Natural killer cell (primary cell): Measurements from ENCODE around the gene NF1. TPM values are rescaled to one million over a fixed set of nuclear protein-coding genes. Genes with fewer than 3 reads are reported as not detected.

ENCODE experiments used
- ATAC-seq, 3 donors: fragments of 150-1000 bp in 2 of 3; fragments of 200-7000 bp in 1 of 3; cut with Tn5 transposase; 1 replicate in 1 of 3; 2 replicates in 2 of 3; pipeline ENCODE4 v1.10.0; 2021; ENCODE audit warnings: mild to moderate bottlenecking in 2 of 3, moderate library complexity in 2 of 3
- DNase-seq, 2 donors: peaks; one replicate each; pipeline versions ENCODE4 v3.0.0 to v3.0.0-alpha.2; 2013 to 2021; ENCODE audit warnings: mixed read lengths in 1 of 2
- H3K27ac ChIP-seq: one replicate; pipeline ENCODE4 v1.5.1; 2013; ENCODE audit warnings: mild to moderate bottlenecking, low read length
- H3K27me3 ChIP-seq: one replicate; pipeline ENCODE4 v1.6.1; 2013; ENCODE audit warnings: low read length; ENCODE audit not compliant: control insufficient read depth, insufficient read depth
- H3K36me3 ChIP-seq: one replicate; pipeline ENCODE4 v1.6.1; 2013; ENCODE audit warnings: low read length; ENCODE audit not compliant: control insufficient read depth, insufficient read depth
- H3K4me1 ChIP-seq: one replicate; pipeline ENCODE4 v1.6.1; 2013; ENCODE audit warnings: low read length; ENCODE audit not compliant: control insufficient read depth, insufficient read depth
- H3K4me3 ChIP-seq: one replicate; pipeline ENCODE4 v1.5.1; 2013; ENCODE audit warnings: low read length
- H3K9me3 ChIP-seq: one replicate; pipeline ENCODE4 v1.6.1; 2013; ENCODE audit warnings: low read length; ENCODE audit not compliant: control insufficient read depth, insufficient read depth
- H3K27ac Mint-ChIP-seq, 2 donors: one replicate each; pipeline ENCODE4 v1.8.0; 2022; ENCODE audit warnings: mild to moderate bottlenecking in 2 of 2, mixed read lengths in 2 of 2, moderate library complexity in 1 of 2
- H3K27me3 Mint-ChIP-seq, 2 donors: one replicate each; pipeline ENCODE4 v1.8.0; 2022; ENCODE audit warnings: low read depth in 2 of 2, mixed read lengths in 2 of 2
- H3K36me3 Mint-ChIP-seq: one replicate; pipeline ENCODE4 v1.8.0; 2022; ENCODE audit warnings: mixed read lengths
- H3K4me1 Mint-ChIP-seq, 2 donors: one replicate each; pipeline ENCODE4 v1.8.0; 2022; ENCODE audit warnings: mixed read lengths in 2 of 2
- H3K4me3 Mint-ChIP-seq: one replicate; pipeline ENCODE4 v1.8.0; 2022; ENCODE audit warnings: mild to moderate bottlenecking, moderate library complexity, mixed read lengths
- H3K9me3 Mint-ChIP-seq, 2 donors: one replicate each; pipeline ENCODE4 v1.8.0; 2022; ENCODE audit warnings: mixed read lengths in 2 of 2
- CTCF ChIP-seq: fragments of 200-600 bp; IDR thresholded peaks from one replicate; pipeline ENCODE4 v1.8.0; 2022; ENCODE audit warnings: antibody characterized with exemption
- WGBS: methylation state at CpG from one replicate; pipeline ENCODE4 v1.1.7; 2013; ENCODE audit warnings: missing lambda C conversion rate; ENCODE audit not compliant: insufficient coverage; 5-methylcytosine and 5-hydroxymethylcytosine counted together
- intact Hi-C: fragments of 100-400 bp; cut with micrococcal nuclease; formaldehyde crosslinking; loops from one replicate; pipeline ENCODE4 v1.14.2; 2022
- total RNA-seq, 4 donors: library from RNA; stranded (reverse); fragments of 120-200 nt in 1 of 4; gene quantifications; one replicate each; pipeline versions ENCODE4 v1.2.3 to v1.2.4, GENCODE V29; 2013 to 2022

NF1 gene
- total RNA-seq, 3 donors from 2014 or later (not counting 1 experiment from before 2014, with no cell fraction given): 30.3 to 40.7 (median 38.8) TPM

GRCh38 chr17:31417051-31417792 lies 322.4 kb downstream of the NF1 start:
- ATAC-seq: no peak

GRCh38 chr17:31418773-31419350 lies 324.1 kb downstream of the NF1 start:
- Mint-ChIP-seq H3K27me3 (peaks cover 7 to 9% of the 10 kb centered on the region in 2 donors), H3K36me3 (peaks cover 7% of the 10 kb centered on the region), H3K9me3 (no peaks in the 10 kb centered on the region), H3K4me3 (no peak overlapping the region), H3K4me1 (no peaks in the 10 kb centered on the region), H3K27ac (no peak overlapping the region)
- no peak for TF ChIP-seq CTCF
- Histone ChIP-seq H3K4me3 (no peak overlapping the region), H3K27me3 (peaks cover 2% of the 10 kb centered on the region), H3K36me3 (no peaks in the 10 kb centered on the region), H3K4me1 (peaks cover 3% of the 10 kb centered on the region), H3K9me3 (no peaks in the 10 kb centered on the region), H3K27ac (no peak overlapping the region)
- no peak for DNase-seq
- 78% methylated on average over 5 of the region's 6 CpGs for WGBS
- intact Hi-C loops: no loop called here
- ATAC-seq: no peak

More at GRCh38 chr17:31417051-31417792, 322.4 kb downstream of the NF1 start:
- Mint-ChIP-seq H3K4me3 (no peak overlapping the region), H3K27ac (no peak overlapping the region), H3K4me1 (no peaks in the 10 kb centered on the region), H3K9me3 (no peaks in the 10 kb centered on the region), H3K27me3 (peaks cover 0 to 2% of the 10 kb centered on the region in 2 donors), H3K36me3 (peaks cover 2% of the 10 kb centered on the region)
- Histone ChIP-seq H3K27ac (no peak overlapping the region), H3K27me3 (no peaks in the 10 kb centered on the region), H3K4me3 (no peak overlapping the region), H3K9me3 (no peaks in the 10 kb centered on the region), H3K36me3 (no peaks in the 10 kb centered on the region), H3K4me1 (peaks cover 3% of the 10 kb centered on the region)
- DNase-seq: no peak
- intact Hi-C loops: no loop called here
- 93% methylated on average over 10 of the region's 10 CpGs for WGBS
- TF ChIP-seq CTCF: no peak

- no peak for DNase-seq
- no peaks in the 10 kb centered on the region for H3K9me3 ChIP-seq
- H3K36me3 ChIP-seq: no peaks in the 10 kb centered on the region
- intact Hi-C loops: no loop called here
- Mint-ChIP-seq H3K27me3 (peaks cover 7 to 9% of the 10 kb centered on the region in 2 donors), H3K4me1 (no peaks in the 10 kb centered on the region), H3K4me3 (no peak overlapping the region), H3K27ac (no peak overlapping the region), H3K9me3 (no peaks in the 10 kb centered on the region), H3K36me3 (peaks cover 7% of the 10 kb centered on the region)
- H3K27ac ChIP-seq: no peak overlapping the region
- H3K4me1 ChIP-seq: no peaks in the 10 kb centered on the region
- ATAC-seq: no peak
- TF ChIP-seq CTCF: no peak
- no peak overlapping the region for H3K4me3 ChIP-seq
- 80% methylated on average over 1 of the region's 3 CpGs for WGBS
- peaks cover 2% of the 10 kb centered on the region for H3K27me3 ChIP-seq
Observed at GRCh38 chr17:31422443-31422842, 327.7 kb downstream of the NF1 start.
